ENCODE data around the gene PPP3R2. TPM values are rescaled to one million over a fixed set of nuclear protein-coding genes. Genes with fewer than 3 reads are reported as not detected.

PPP3R2 gene
- total RNA-seq, 1 experiment from 2014 or later, result not detected

GRCh38 chr9:101579711-101580545 lies 14.8 kb downstream of the PPP3R2 start:
- Histone ChIP-seq H3T11ph (ENCODE audit: low read length) (no peak overlapping the region), H3K79me1 (ENCODE audit: insufficient read depth, low read depth, low read length, poor library complexity, severe bottlenecking) (no peaks in the 10 kb centered on the region), H3K9ac (ENCODE audit: extremely low read depth, insufficient read length, low read length) (no peak overlapping the region), H3K4me1 (ENCODE audit: insufficient read depth, low read length) (peaks cover 5% of the 10 kb centered on the region; the same call in 1 of the 2 replicates), H3K79me2 (ENCODE audit: insufficient read depth, low read length) (no peaks in the 10 kb centered on the region), H3K4me2 (ENCODE audit: insufficient read depth, insufficient read length, low read length) (no peak overlapping the region), H4K5ac (ENCODE audit: insufficient read length, low read depth, low read length) (no peak overlapping the region), H3K23ac (ENCODE audit: insufficient read length, low read depth, low read length) (no peak overlapping the region), H4K8ac (replicated peaks; ENCODE audit: insufficient read length, low read depth, low read length) (no peak overlapping the region), H2BK120ac (ENCODE audit: low read depth, low read length, poor library complexity, severe bottlenecking) (no peak overlapping the region), H2BK12ac (ENCODE audit: insufficient read length, low read depth, low read length) (no peak overlapping the region), H2AK5ac (ENCODE audit: insufficient read length, low read length) (no peak overlapping the region), H2AFZ (ENCODE audit: low read length) (no peak overlapping the region), H3K18ac (ENCODE audit: insufficient read length, low read depth, low read length) (no peak overlapping the region), H4K20me1 (ENCODE audit: control insufficient read depth, insufficient read depth, insufficient read length) (no peaks in the 10 kb centered on the region), H3K56ac (ENCODE audit: insufficient read length, low read depth, low read length) (no peak overlapping the region), H3K27ac (ENCODE audit: insufficient read length, low read depth, low read length) (no peak overlapping the region), H3K9me3 (ENCODE audit: control insufficient read depth, low read depth, low read length) (no peaks in the 10 kb centered on the region), H2BK5ac (ENCODE audit: insufficient read length, low read length) (no peak overlapping the region), H4K91ac (ENCODE audit: insufficient read length, low read depth, low read length) (no peak overlapping the region), H2BK15ac (ENCODE audit: low read depth, low read length) (no peak overlapping the region), H3K4ac (ENCODE audit: low read depth, low read length) (no peak overlapping the region), H3K23me2 (ENCODE audit: insufficient read length, low read depth, low read length, poor library complexity, severe bottlenecking) (no peaks in the 10 kb centered on the region), H2BK20ac (ENCODE audit: low read depth, low read length, poor library complexity, severe bottlenecking) (no peak overlapping the region), H3K27me3 (ENCODE audit: insufficient read depth, low read length) (no peaks in the 10 kb centered on the region), H3K14ac (ENCODE audit: insufficient read depth, low read length) (no peak overlapping the region)
- Mint-ChIP-seq H3K4me1 (peaks cover 27 to 28% of the 10 kb centered on the region in 2 experiments), H3K4me3 (no peak overlapping the region), H3K27me3 (ENCODE audit: low read depth) (peaks cover 2% of the 10 kb centered on the region), H3K36me3 (ENCODE audit: insufficient read depth in 1 of 3, low read depth in 3 of 3) (no peaks in the 10 kb centered on the region), H3K27ac (no peak overlapping the region), H3K9me3 (no peaks in the 10 kb centered on the region)
- no peak for DNase-seq
- TF ChIP-seq, protein P1, sequence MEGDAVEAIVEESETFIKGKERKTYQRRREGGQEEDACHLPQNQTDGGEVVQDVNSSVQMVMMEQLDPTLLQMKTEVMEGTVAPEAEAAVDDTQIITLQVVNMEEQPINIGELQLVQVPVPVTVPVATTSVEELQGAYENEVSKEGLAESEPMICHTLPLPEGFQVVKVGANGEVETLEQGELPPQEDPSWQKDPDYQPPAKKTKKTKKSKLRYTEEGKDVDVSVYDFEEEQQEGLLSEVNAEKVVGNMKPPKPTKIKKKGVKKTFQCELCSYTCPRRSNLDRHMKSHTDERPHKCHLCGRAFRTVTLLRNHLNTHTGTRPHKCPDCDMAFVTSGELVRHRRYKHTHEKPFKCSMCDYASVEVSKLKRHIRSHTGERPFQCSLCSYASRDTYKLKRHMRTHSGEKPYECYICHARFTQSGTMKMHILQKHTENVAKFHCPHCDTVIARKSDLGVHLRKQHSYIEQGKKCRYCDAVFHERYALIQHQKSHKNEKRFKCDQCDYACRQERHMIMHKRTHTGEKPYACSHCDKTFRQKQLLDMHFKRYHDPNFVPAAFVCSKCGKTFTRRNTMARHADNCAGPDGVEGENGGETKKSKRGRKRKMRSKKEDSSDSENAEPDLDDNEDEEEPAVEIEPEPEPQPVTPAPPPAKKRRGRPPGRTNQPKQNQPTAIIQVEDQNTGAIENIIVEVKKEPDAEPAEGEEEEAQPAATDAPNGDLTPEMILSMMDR (conservative IDR thresholded peaks at IDR 0.05), result no peak
- WGBS (ENCODE audit: extremely low coverage, insufficient read length, low lambda C conversion rate), result no CpG with 5 or more reads among the region's 6 CpGs

Data from H9 (cell line).